Activated T-helper 17 cell treated with anti-CD3 and anti-CD28 coated beads, Interleukin-2, amount 50 U/mL, for 72 hours (primary cell): Measurements from ENCODE around the gene LZTR1. TPM values are rescaled to one million over a fixed set of nuclear protein-coding genes. Genes with fewer than 3 reads are reported as not detected.
"Not testable (repeated sequence)": the region's sequence is repeated elsewhere in the genome, so short reads cannot be mapped to it uniquely, and the experiment has no call there.

Experiments used
- ATAC-seq: fragments of 150-1000 bp; cut with Tn5 transposase; replicated peaks from 2 replicates; pipeline ENCODE4 v1.10.0; 2021; ENCODE audit warnings: mild to moderate bottlenecking, moderate library complexity
- H3K27ac Mint-ChIP-seq: one replicate; pipeline ENCODE4 v1.8.0; 2022; ENCODE audit warnings: mixed read lengths
- H3K27me3 Mint-ChIP-seq: one replicate; pipeline ENCODE4 v1.8.0; 2022; ENCODE audit warnings: mixed read lengths
- H3K36me3 Mint-ChIP-seq: one replicate; pipeline ENCODE4 v1.8.0; 2022; ENCODE audit warnings: low read depth, mild to moderate bottlenecking, mixed read lengths
- H3K4me1 Mint-ChIP-seq: one replicate; pipeline ENCODE4 v1.8.0; 2022; ENCODE audit warnings: mixed read lengths
- H3K4me3 Mint-ChIP-seq: one replicate; pipeline ENCODE4 v1.8.0; 2022; ENCODE audit warnings: mild to moderate bottlenecking, mixed read lengths
- H3K9me3 Mint-ChIP-seq: one replicate; pipeline ENCODE4 v1.8.0; 2022; ENCODE audit warnings: mixed read lengths
- total RNA-seq, 2 donors: library from RNA; stranded (reverse); gene quantifications; one replicate each; pipeline ENCODE4 v1.2.3, GENCODE V29; 2022

LZTR1 gene
- total RNA-seq, 2 donors from 2014 or later = 40.0 to 68.7 TPM

GRCh38 chr22:21043860-21044535 is 61.9 kb downstream of the LZTR1 start:
- Mint-ChIP-seq H3K4me3 (peak overlapping the region; percentile 69), H3K9me3 (no peaks in the 10 kb centered on the region), H3K27me3 (peaks cover 7% of the 10 kb centered on the region), H3K27ac (no peak overlapping the region), H3K4me1 (peaks cover 20% of the 10 kb centered on the region), H3K36me3 (no peaks in the 10 kb centered on the region)
- no peak for ATAC-seq

GRCh38 chr22:21044931-21045584 is 63.0 kb downstream of the LZTR1 start:
- Mint-ChIP-seq H3K27ac (peak overlapping the region; percentile 62), H3K36me3 (no peaks in the 10 kb centered on the region), H3K4me3 (peak overlapping the region; percentile 69), H3K27me3 (peaks cover 3% of the 10 kb centered on the region), H3K4me1 (peaks cover 20% of the 10 kb centered on the region), H3K9me3 (no peaks in the 10 kb centered on the region)
- peak; percentile 22 for ATAC-seq

GRCh38 chr22:21045585-21046294 is 63.6 kb downstream of the LZTR1 start, which contains the start of gene LRRC74B:
Gene LRRC74B (plus strand): TSS chr22:21045946. CDS start chr22:21045987, 41 bp downstream.
- Mint-ChIP-seq H3K36me3 (no peaks in the 10 kb centered on the region), H3K27ac (peak within 1 kb of the TSS; percentile 73), H3K4me3 (peak within 1 kb of the TSS; percentile 69), H3K4me1 (peaks cover 20% of the 10 kb centered on the region), H3K9me3 (no peaks in the 10 kb centered on the region), H3K27me3 (peaks cover 3% of the 10 kb centered on the region)
- ATAC-seq = peak; percentile 96

GRCh38 chr22:21047035-21047661 is 65.1 kb downstream of the LZTR1 start:
- Mint-ChIP-seq H3K36me3 (no peaks in the 10 kb centered on the region), H3K4me3 (no peak overlapping the region), H3K4me1 (peaks cover 26% of the 10 kb centered on the region), H3K27ac (no peak overlapping the region), H3K27me3 (peaks cover 3% of the 10 kb centered on the region), H3K9me3 (no peaks in the 10 kb centered on the region)
- ATAC-seq = no peak

GRCh38 chr22:21047730-21048129 is 65.6 kb downstream of the LZTR1 start:
- H3K27me3 Mint-ChIP-seq = peaks cover 3% of the 10 kb centered on the region
- H3K27ac Mint-ChIP-seq = no peak overlapping the region
- no peak overlapping the region for H3K4me3 Mint-ChIP-seq
- H3K36me3 Mint-ChIP-seq = no peaks in the 10 kb centered on the region
- peaks cover 26% of the 10 kb centered on the region for H3K4me1 Mint-ChIP-seq
- H3K9me3 Mint-ChIP-seq = no peaks in the 10 kb centered on the region
- no peak for ATAC-seq

GRCh38 chr22:21048448-21048847 is 66.4 kb downstream of the LZTR1 start:
- ATAC-seq, H3K27me3 Mint-ChIP-seq, H3K36me3 Mint-ChIP-seq, H3K27ac Mint-ChIP-seq, H3K4me3 Mint-ChIP-seq, H3K9me3 Mint-ChIP-seq: not testable (repeated sequence)
- H3K4me1 Mint-ChIP-seq = peaks cover 28% of the 10 kb centered on the region

Other genes with a start within 250 kb of the LZTR1 start
- under 1 TPM in 1 of 2 donors, not detected in 1; 0.11 TPM for gene SERPIND1, start 208.2 kb upstream of the LZTR1 start, total RNA-seq
- 10 to 100 TPM; 72.1 to 96.0 TPM for gene PI4KA, start 123.5 kb upstream of the LZTR1 start, total RNA-seq
- gene SNAP29, start 123.3 kb upstream of the LZTR1 start, total RNA-seq = 10 to 100 TPM; 22.4 to 29.5 TPM
- 100 to 1,000 TPM in 1 of 2 donors, 10 to 100 TPM in 1; 88.5 to 145 TPM for gene CRKL, start 64.9 kb upstream of the LZTR1 start, total RNA-seq
- not detected for gene AIFM3, start 15.0 kb upstream of the LZTR1 start, total RNA-seq
- 10 to 100 TPM; 19.6 to 27.1 TPM for gene THAP7, start 19.8 kb downstream of the LZTR1 start, total RNA-seq
- under 1 TPM in 1 of 2 donors, not detected in 1; 0.28 TPM for gene P2RX6, start 32.9 kb downstream of the LZTR1 start, total RNA-seq
- gene SLC7A4, start 50.3 kb downstream of the LZTR1 start, total RNA-seq = not detected
- gene LRRC74B, start 63.6 kb downstream of the LZTR1 start, total RNA-seq = not detected